ENCODE results near the gene CHRNG.
A peak's percentile ranks its signal among the peaks of the same experiment; 100 is the strongest.
"Not testable (repeated sequence)": the region's sequence is repeated elsewhere in the genome, so short reads cannot be mapped to it uniquely, and the experiment has no call there.

Gene CHRNG

GRCh38 chr2:232545511-232546375, 6.3 kb downstream of the CHRNG start:
- no peak for DNase-seq

GRCh38 chr2:232547991-232548390, 8.5 kb downstream of the CHRNG start:
- DNase-seq: no peak

- DNase-seq: no peak
These were observed 10.3 kb downstream of the CHRNG start for GRCh38 chr2:232549655-232550353.

DNA sequence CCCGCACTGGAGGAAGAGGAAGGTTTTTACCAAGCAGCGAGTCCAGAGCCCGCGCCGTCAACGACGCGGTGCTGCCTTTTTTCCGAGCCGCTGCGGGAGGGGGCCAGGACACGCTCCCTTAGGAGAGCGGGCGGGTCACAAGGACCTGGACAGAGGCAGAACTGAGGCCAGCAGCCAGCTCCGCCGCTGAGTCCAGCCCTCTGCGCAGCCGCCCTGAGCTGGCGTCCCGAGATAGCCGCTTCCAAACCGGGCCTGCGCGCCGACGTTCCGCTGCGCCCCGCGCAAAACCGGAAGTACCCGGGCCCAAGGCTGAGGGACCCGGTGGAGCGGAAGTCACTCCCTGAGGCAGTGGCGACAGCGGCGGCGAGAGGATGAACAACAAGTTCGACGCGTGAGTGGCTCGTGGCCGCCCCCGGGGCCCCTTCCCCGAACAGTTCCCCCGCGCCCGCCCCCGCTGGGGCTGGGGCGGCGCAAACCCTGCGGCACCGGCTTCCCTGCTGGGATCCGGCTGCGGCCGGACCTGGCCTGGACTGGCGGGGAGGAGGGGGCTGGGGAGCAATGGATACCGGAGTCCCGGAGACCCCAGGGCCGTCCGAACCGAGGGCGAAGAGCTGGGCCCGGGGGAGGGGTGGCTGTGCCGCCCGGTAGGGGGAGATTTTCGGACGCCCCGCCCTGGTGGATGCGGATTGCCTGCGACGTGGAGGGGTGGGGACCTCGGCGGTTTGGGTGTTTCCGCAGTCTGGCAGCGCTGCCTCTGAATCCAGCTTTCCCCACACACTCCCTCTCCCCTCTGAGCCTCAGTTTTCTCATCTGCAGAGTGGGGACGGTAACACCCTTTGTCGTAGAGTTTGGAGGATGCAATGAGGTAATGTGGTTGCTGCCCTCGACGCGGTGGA, 11.1 kb downstream of the CHRNG start, which contains the start of the genes EIF4E2 and TIGD1:
Gene EIF4E2, plus strand, starts transcription at position 336 of the 896 bp plus-strand sequence. Its CDS starts 36 bp downstream, at position 372.
Gene TIGD1, minus strand, starts transcription at position 204 of the 896 bp plus-strand sequence. CDS start 675 bp downstream, outside the sequence.
- peak; percentile 91 to 92 for DNase-seq

DNA sequence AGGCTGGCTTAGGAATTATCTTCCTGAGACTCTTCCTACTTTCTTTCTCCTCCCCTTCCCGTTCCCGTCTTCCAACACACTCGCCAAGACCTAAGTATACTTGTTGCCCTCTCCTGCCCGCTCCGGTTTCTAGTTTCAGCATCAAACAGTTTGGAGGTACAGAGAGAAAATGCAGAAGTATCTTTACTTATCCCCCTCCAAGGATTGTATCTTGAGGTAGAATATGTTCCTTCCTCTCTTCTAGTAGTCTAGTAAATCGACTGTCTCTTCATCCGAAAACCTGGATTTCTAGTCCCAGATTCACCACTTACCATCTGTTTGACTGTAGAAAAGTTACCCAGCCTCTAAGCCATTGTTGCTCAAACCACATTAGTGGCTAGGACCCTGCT, 11.8 kb downstream of the CHRNG start:
- no peak for DNase-seq

- DNase-seq: no peak
These were observed 12.3 kb downstream of the CHRNG start for GRCh38 chr2:232551776-232552175.

GRCh38 chr2:232556426-232556825, 16.9 kb downstream of the CHRNG start:
- no peak for DNase-seq

DNA sequence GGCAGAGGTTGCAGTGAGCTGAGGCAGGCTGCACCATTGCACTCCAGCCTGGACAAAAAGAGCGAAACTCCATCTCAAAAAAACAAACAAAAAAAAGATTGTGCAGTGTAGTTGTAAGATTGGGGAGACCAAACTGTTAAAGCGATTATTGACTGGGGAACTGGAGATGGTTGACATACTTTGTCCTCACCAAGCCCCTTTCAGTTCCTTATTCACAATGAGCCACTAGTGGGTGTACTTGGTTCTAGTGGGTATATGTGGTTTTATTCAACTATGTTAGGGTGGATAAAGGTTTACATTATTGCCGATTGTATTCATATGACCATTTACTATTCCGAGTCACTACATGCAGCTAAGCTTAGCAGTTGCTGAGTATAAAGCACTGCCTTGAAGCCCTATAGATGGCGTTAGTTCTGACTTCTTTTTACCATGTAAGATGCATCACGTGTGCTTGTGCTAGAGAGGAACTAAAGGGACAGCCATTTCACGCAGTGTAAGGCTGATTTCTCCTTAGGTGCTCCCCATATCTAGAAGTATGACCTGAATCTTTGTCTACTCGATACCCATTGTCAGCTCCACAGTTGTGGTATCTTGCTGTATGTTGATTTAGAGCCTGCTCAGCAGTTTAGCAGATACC, 23.1 kb downstream of the CHRNG start:
- DNase-seq: peak; percentile 28 to 42

- no peak for DNase-seq
These were observed 24.1 kb downstream of the CHRNG start for GRCh38 chr2:232563580-232563979.

DNA sequence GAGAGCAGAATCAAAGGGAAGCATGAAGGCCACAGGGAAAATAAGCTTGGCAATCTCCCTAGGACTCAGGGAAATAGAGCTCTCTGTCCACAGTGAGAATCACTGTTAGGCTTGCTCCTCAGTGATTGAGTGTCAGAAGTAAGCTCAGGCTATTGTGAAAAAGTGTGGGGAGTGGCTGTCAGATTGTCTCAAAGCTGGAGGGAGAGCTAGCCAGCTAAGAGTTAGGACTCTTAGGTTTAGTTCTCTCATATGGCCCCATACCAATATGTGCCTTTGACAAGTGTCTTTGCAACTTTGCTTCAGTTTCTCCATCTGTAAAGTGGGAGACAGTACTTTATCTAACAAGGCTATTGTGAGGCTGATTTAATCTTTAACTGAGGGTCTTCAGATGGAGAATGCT, 28.2 kb downstream of the CHRNG start:
- no peak for DNase-seq

DNA sequence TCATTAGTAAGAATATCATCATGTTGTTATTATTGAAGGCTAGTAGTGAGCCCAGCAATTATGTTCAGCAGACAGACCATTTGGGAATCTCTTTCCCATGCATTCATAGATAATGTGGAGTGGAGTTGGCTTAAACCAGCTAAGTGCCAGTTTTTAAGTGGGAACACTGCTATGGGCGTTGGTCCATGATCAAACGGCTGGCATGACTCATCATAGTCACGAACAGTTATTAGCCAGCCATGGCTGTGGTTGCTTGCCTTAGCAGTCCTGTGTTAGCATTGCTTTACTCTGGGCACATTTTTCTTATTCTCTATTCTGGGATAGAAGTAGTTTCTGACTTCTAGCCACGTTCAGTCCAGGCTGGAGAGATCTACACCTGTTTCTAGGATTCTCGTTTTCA, 28.7 kb downstream of the CHRNG start:
- peak; percentile 29 to 49 for DNase-seq

DNA sequence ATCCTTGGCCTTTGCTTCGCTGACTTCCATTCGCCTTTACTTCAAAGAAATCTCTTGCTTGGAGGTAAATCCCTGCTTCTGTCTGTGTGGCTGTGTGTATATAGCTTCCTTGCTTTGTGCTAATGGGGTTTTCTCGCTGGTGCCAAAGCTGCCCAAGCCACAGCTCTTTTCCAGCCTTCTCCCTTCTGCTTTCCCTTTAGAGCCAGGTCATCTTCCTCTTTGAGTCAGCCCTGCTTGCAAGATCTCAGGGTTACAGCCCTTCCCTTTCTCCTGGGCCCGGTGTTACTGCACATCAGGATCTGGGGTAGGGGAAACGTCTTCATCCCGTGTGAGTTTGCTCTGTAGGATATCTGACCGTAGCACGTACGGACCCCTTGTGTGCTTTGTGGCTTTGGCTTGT, 30.0 kb downstream of the CHRNG start:
- DNase-seq: peak; percentile 15 to 20

DNA sequence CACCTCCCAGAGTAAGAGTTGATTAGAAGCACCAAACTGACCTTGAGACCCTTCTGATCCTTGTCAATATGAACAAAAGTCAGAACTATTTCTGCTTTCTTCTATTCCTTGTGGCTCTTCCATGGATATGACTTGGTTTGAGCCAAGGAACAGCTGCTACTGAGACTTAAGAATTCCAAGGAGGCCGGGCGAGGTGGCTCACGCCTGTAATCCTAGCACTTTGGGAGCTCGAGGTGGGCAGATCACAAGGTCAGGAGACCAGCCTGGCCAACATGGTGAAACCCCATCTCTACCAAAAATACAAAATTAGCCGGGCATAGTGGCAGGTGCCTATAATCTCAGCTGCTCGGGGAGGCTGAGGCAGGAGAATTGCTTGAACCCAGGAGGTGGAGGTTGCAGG, 31.0 kb downstream of the CHRNG start:
- not testable (repeated sequence) for DNase-seq

- DNase-seq: no peak
These were observed 31.6 kb downstream of the CHRNG start for GRCh38 chr2:232571026-232571474.

- no peak for DNase-seq
These were observed 33.5 kb downstream of the CHRNG start for GRCh38 chr2:232573042-232573441.

DNA sequence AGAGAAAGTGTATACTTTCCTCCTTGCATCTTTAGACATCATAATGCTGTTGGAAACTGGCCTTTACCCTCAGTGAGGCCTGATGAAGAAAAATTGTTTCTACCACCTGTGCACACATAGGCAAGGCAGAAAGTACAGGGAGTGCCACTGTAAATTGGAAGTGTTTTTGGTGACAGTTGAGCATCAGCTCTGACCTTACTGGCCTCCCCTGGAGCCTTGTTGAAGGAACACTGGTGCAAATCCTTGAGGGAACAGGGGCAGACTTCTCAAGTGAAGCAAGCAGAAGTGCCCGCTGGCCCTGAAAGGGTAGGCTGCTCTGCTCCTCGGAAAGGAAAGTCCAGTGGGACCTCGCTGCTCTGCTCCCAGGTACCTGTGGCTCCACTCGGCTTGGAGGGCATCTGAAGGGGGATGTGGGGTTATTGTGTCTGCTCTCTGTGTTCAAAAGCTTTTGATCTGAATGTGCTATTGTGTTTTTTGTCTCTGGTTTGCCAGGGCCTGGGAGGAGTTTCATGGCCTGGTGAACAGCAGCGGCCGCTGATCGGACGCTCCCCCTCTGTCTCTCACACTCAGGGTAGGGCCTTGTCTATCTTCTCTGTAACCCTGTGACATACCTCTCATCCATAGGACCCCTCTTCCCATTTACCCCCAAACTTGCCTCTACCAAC, 34.4 kb downstream of the CHRNG start:
- DNase-seq: no peak

DNA sequence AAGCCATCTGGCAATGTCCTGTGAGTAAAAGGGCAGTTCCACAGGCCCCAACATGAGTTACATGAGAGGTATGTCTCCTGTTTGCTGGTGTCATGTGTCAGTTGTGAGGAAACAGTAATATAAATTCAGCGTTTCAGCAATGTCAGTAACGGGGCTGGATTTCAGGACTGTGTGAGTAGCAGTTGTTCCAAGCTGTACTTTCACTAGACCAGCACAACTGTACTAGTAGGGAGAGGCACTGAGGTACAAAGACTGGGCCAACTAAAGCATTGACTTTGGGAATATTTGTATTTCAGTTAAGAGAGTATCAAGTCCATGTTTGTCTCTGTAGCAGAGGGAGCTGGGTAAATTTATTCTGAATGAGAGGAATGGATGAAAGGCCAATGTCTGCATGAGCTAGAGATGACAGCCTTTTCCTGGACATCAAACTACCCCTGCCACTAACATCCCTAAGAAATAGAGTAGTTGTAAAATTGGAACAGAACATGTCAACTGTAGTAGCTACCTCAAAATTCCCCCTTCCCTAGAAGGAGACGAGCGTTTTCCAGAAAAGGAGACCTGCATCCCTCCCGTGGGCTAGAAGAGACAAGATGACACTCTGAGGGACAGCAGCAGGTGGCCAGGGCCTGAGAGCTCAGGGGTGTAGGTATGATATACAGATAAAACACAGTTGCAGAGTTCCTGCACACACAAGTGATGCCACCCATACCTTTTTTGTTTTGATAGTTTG, 35.3 kb downstream of the CHRNG start:
- DNase-seq: no peak

DNA sequence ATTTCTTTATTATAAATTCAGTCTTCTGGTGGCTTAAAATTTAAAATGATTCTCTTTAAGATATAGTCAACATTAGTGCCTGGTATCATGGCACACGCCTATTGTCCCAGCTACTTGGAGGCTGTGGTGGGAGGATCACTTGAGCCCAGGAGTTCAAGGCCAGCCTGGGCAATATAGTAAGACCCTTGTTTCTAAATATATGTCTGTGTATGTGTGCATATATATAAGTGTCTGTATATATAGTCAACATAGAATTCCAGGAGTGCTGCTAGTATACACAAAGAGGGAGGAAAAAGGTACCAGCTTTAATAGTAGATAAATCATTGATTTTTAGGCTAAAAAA, 35.9 kb downstream of the CHRNG start:
- no peak for DNase-seq

- no peak for DNase-seq
These were observed 37.5 kb downstream of the CHRNG start for GRCh38 chr2:232576995-232577394.

DNA sequence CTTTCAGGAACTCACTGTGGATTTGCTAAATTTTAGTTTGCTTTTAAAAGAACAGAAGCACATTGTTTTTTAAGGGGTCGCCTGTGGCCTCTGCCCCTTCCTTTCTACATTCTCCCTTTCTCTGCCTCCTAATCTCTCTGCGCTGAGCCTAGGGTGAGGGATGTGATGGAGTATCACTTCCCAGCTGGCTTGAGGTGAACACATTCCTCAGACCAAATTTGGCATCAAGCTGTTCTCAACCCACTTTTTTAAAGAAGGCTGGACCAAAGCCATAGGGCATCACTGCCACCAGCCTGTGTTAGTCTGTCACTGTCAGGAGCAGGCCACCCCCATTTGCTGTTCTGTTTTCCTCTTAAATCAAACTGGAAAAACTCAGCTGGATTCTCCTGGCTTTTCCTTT, 38.3 kb downstream of the CHRNG start:
- no peak for DNase-seq

GRCh38 chr2:232578626-232579025, 39.1 kb downstream of the CHRNG start:
- DNase-seq: no peak

All from inflammatory macrophage treated with lipopolysaccharide for 1 hour (primary cell).